Measurements from ENCODE around the gene OR9Q2.

The OR9Q2 gene, protein sequence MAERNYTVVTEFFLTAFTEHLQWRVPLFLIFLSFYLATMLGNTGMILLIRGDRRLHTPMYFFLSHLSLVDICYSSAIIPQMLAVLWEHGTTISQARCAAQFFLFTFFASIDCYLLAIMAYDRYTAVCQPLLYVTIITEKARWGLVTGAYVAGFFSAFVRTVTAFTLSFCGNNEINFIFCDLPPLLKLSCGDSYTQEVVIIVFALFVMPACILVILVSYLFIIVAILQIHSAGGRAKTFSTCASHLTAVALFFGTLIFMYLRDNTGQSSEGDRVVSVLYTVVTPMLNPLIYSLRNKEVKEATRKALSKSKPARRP

DNA sequence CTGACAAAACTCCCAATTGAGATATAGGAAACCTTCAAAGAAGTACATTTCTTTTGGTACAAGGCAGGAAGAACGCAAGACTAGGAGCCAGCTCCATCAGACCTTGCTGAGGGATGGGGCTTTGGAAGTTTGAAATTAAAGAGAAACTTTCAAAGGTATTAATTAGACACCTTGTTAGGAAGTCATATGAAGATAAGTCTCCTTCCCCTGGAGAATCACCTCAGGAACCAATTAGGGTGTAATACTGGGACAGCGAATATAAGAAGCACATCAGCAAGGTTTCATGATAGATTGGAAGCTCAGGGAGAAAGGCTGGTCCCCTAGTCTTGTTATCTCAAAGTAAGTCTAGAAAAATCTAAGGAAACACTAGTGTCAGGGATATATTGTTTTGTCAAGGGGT, at the start of gene OR9Q2:
OR9Q2 (plus strand) TSS at position 301 of the 400 bp plus-strand sequence. CDS start 1,421 bp downstream, outside the sequence.
- TF ChIP-seq, protein P1, sequence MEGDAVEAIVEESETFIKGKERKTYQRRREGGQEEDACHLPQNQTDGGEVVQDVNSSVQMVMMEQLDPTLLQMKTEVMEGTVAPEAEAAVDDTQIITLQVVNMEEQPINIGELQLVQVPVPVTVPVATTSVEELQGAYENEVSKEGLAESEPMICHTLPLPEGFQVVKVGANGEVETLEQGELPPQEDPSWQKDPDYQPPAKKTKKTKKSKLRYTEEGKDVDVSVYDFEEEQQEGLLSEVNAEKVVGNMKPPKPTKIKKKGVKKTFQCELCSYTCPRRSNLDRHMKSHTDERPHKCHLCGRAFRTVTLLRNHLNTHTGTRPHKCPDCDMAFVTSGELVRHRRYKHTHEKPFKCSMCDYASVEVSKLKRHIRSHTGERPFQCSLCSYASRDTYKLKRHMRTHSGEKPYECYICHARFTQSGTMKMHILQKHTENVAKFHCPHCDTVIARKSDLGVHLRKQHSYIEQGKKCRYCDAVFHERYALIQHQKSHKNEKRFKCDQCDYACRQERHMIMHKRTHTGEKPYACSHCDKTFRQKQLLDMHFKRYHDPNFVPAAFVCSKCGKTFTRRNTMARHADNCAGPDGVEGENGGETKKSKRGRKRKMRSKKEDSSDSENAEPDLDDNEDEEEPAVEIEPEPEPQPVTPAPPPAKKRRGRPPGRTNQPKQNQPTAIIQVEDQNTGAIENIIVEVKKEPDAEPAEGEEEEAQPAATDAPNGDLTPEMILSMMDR (IDR thresholded peaks at IDR 0.05; ENCODE audit: borderline replicate concordance, insufficient read depth, low read depth, low read length) = no peak
- H3K4me3 ChIP-seq (ENCODE audit: low read depth, low read length) = no peak within 1 kb of the TSS

GRCh38 chr11:58142761-58143160, 46.1 kb upstream of the OR9Q2 start:
- TF ChIP-seq, protein P1 (IDR thresholded peaks at IDR 0.05; ENCODE audit: borderline replicate concordance, insufficient read depth, low read depth, low read length) = no peak
- no peak overlapping the region for H3K4me3 ChIP-seq (ENCODE audit: low read depth, low read length)

- TF ChIP-seq, protein P1 (IDR thresholded peaks at IDR 0.05; ENCODE audit: borderline replicate concordance, insufficient read depth, low read depth, low read length) = no peak
These were observed 36.1 kb upstream of the OR9Q2 start for GRCh38 chr11:58152781-58153180.

DNA sequence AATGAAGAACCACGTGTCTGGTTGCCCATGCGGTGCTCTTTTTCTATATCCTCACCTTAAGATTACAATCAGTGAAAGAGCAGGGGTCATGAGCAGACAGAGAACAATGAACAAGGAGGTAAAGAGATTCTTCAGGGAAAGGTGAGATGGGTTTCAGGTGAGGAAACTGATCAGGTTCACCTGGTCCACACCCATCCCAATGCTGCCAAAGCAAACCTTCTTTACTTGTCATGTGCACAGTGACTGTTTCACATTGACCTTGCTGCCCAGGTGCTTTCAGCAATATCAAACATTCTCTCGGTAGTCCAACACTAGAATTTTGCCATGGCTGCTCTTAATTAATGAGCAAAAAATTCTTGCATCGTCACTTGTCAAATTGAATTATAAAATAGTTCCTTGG, 24.5 kb upstream of the OR9Q2 start:
- TF ChIP-seq, protein P1 (IDR thresholded peaks at IDR 0.05; ENCODE audit: borderline replicate concordance, insufficient read depth, low read depth, low read length) = no peak
- H3K4me3 ChIP-seq (ENCODE audit: low read depth, low read length) = no peak overlapping the region

More at GRCh38 chr11:58152781-58153180, 36.1 kb upstream of the OR9Q2 start:
- no peak overlapping the region for H3K4me3 ChIP-seq (ENCODE audit: low read depth, low read length)

DNA sequence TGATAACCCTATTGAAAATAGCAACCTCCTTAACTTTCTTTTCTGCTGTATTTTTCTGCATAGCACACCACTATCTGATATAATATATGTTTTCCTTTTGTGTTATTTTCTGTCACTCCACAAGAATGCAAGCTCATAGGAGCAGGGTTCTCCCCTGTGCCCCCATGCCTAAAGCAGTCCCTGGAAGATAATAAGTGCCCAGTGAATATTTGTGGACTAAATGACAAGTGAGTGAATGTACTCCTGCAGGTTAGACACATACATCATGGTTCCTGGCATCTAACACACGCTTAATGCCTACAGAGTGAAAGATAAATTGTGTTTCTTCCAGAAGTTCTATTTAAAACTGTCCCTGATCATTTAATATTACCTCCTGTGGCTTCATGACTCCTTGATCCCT, 23.9 kb upstream of the OR9Q2 start:
- no peak overlapping the region for H3K4me3 ChIP-seq (ENCODE audit: low read depth, low read length)
- TF ChIP-seq, protein P1 (IDR thresholded peaks at IDR 0.05; ENCODE audit: borderline replicate concordance, insufficient read depth, low read depth, low read length) = no peak

DNA sequence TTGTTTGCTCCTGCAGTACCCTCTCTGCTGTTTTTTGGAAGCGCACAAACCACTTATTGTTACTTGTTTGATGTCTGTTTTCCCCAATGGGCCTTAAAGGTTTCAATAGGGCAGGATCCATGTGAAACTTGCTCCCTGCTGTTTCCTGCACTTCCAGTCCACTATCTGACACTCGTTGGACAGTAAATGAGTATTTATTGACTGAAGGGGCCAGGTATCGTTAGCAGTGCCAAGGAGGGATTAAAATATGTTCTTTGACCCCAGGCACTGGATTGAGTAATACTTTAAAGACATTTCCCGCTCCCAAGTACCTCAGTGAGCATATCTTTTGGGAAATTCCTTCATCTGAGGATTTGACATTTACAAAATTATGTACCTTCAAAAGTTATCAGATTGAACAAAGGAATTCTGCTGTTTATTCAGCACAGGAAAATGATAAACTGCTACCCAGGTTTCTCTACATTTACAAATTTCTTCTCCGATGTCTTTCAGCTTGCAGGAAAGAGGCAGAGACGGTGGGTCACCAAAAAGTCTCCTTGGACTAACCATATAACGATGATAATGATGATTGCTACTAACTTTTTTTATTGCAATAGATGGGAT, 23.3 kb upstream of the OR9Q2 start:
- TF ChIP-seq, protein P1 (IDR thresholded peaks at IDR 0.05; ENCODE audit: borderline replicate concordance, insufficient read depth, low read depth, low read length) = no peak
- H3K4me3 ChIP-seq (ENCODE audit: low read depth, low read length) = no peak overlapping the region
